ENCODE measurements around the gene HTRA2.
A peak's percentile ranks its signal among the peaks of the same experiment; 100 is the strongest.

HTRA2 gene

GRCh38 chr2:74502147-74502719 lies 27.5 kb upstream of the HTRA2 start:
- peak overlapping the region; percentile 61 for H3K4me2 ChIP-seq (ENCODE audit: low read length)
- H3K79me2 ChIP-seq (ENCODE audit: insufficient read depth, low read length) = no peaks in the 10 kb centered on the region
- H2AFZ ChIP-seq (ENCODE audit: low read length) = no peak overlapping the region
- peak overlapping the region; percentile 53 for H3K4me3 ChIP-seq (ENCODE audit: low read depth, low read length, poor library complexity, severe bottlenecking)
- H3K9me3 ChIP-seq (ENCODE audit: low read length) = no peaks in the 10 kb centered on the region
- no peaks in the 10 kb centered on the region for H3K9me2 ChIP-seq (ENCODE audit: low read depth, low read length)
- H3K27me3 ChIP-seq (ENCODE audit: insufficient read depth, low read length) = peaks cover 25% of the 10 kb centered on the region; the same call in 1 of the 2 replicates
- TF ChIP-seq EZH2 (IDR thresholded peaks at IDR 0.05; ENCODE audit: borderline replicate concordance, low read length) (no peak), CTCF (IDR thresholded peaks at IDR 0.05; ENCODE audit: low read length) (no peak)
- H4K20me1 ChIP-seq (ENCODE audit: insufficient read depth, low read length) = no peaks in the 10 kb centered on the region
- no peak overlapping the region for H3K27ac ChIP-seq (ENCODE audit: low read depth, low read length, poor library complexity, severe bottlenecking)
- peaks cover 30% of the 10 kb centered on the region for H3K4me1 ChIP-seq (ENCODE audit: insufficient read depth, low read length, severe bottlenecking)
- H3K36me3 ChIP-seq (ENCODE audit: insufficient read depth, low read length) = peaks cover 17% of the 10 kb centered on the region
- H3F3A ChIP-seq (ENCODE audit: insufficient read depth, low read length) = no peaks in the 10 kb centered on the region
- peak overlapping the region; percentile 61 for H3K9ac ChIP-seq (ENCODE audit: low read length)

DNA sequence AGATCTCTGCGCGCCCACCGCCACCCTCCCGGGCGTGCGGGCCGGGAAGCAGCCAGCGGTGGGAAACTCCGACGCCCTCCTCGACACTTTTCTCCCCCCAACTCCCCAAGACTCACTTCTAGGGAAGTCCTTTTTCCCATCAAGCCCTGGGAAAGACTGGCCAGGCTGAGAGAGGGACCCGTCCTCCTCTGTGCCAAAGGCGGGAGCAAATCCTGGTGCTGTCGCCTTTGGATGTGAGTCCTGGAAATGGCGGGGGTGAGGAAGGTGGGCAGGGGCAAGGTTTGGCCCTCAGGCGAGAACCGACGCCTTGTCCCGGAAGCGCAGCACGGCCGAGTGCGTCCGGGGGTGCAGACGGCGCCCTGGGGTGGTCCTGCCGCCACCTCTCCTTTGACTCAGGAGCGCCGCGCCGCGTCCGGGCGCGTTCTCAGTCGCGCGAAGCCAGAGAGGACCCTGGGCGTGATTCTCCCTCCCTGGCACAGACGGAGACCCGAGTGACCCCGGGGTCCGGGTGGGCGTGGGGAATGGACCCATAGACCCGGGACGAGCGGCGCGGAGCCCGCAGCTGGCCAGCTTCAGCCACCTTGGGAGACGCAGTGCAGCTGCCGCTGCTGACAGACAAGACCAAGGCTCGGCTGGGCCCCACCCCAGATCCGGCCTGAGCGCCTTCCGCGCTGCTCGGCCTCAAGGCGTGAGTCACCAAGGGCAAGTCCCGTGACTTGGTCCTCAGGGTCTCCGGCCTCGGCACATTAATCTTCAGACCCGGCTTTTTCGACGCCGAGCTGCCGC lies 26.8 kb upstream of the HTRA2 start:
- Histone ChIP-seq H3K4me3 (ENCODE audit: low read depth, low read length, poor library complexity, severe bottlenecking) (peak overlapping the region; percentile 53), H2AFZ (ENCODE audit: low read length) (no peak overlapping the region), H3K27me3 (ENCODE audit: insufficient read depth, low read length) (peaks cover 25% of the 10 kb centered on the region; the same call in 1 of the 2 replicates)

More for the DNA sequence above, 26.8 kb upstream of the HTRA2 start:
- Histone ChIP-seq H3K9ac (ENCODE audit: low read length) (peak overlapping the region; percentile 61), H3K36me3 (ENCODE audit: insufficient read depth, low read length) (peaks cover 17% of the 10 kb centered on the region), H3K4me2 (ENCODE audit: low read length) (peak overlapping the region; percentile 61), H4K20me1 (ENCODE audit: insufficient read depth, low read length) (no peaks in the 10 kb centered on the region), H3K9me3 (ENCODE audit: low read length) (no peaks in the 10 kb centered on the region), H3K4me1 (ENCODE audit: insufficient read depth, low read length, severe bottlenecking) (peaks cover 31% of the 10 kb centered on the region), H3F3A (ENCODE audit: insufficient read depth, low read length) (no peaks in the 10 kb centered on the region), H3K27ac (ENCODE audit: low read depth, low read length, poor library complexity, severe bottlenecking) (no peak overlapping the region), H3K9me2 (ENCODE audit: low read depth, low read length) (no peaks in the 10 kb centered on the region), H3K79me2 (ENCODE audit: insufficient read depth, low read length) (no peaks in the 10 kb centered on the region)
- TF ChIP-seq EZH2 (IDR thresholded peaks at IDR 0.05; ENCODE audit: borderline replicate concordance, low read length) (no peak), CTCF (IDR thresholded peaks at IDR 0.05; ENCODE audit: low read length) (peak; percentile 58)

Measured in OCI-LY1 (cell line).